Measurements from ENCODE around the gene PREPL.

DNA sequence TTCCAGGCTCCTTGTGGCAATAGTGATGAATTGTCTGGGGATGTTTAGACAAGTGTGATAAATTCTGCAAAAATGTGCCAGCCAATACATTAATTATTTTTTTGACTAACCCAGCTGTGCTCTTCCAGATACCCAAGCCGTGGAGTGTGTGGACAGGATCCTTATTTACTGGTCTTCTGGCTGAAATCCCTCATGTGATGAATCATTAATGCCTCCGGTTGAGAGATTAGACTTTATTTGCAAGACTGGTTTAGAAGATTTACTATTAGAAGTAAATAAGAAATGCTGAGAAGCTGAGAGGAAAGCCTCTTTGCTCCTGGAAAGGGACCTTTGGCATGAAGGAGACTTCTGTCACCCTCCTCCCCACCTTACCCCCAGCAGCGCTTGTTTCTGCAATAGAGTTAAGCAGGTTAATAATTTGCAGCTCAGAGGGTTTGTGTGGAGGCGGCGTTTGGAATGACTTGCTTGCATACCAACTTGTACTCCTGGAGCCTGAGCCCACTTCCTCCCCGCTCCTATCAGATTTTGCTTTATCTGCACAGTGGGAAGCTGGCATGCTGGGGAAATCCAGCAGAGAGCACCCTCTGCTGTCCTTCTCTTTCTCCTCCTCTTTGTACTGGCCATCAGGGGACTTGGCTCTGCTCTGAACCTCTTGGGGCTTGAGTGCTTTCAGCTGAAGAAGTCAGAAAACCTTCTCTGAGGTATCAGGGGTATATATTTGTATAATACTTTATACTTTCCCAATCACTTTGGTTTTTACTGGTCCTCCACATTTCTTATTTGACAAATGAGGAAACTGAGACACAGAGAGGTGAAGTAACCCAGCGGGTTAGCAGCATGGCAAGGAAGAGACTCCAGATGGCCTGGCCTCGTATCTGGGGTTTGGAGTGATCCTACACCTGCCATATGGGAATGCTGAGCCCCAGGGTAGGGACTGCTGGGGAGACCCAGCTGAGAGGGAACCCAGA lies 69.7 kb downstream of the PREPL start:
- TF ChIP-seq POLR2A (IDR thresholded peaks at IDR 0.05): peak in 2 of 3 donors; percentile 22 to 30
- TF ChIP-seq, protein P1, sequence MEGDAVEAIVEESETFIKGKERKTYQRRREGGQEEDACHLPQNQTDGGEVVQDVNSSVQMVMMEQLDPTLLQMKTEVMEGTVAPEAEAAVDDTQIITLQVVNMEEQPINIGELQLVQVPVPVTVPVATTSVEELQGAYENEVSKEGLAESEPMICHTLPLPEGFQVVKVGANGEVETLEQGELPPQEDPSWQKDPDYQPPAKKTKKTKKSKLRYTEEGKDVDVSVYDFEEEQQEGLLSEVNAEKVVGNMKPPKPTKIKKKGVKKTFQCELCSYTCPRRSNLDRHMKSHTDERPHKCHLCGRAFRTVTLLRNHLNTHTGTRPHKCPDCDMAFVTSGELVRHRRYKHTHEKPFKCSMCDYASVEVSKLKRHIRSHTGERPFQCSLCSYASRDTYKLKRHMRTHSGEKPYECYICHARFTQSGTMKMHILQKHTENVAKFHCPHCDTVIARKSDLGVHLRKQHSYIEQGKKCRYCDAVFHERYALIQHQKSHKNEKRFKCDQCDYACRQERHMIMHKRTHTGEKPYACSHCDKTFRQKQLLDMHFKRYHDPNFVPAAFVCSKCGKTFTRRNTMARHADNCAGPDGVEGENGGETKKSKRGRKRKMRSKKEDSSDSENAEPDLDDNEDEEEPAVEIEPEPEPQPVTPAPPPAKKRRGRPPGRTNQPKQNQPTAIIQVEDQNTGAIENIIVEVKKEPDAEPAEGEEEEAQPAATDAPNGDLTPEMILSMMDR (IDR thresholded peaks at IDR 0.05): peak; percentile 50 to 88 (median 82)
